Measurements from ENCODE around the gene EOLA1.
"Not testable (repeated sequence)": the region's sequence is repeated elsewhere in the genome, so short reads cannot be mapped to it uniquely, and the experiment has no call there.

The EOLA1 gene

GRCh38 chrX:149546962-149547361 lies 6.2 kb downstream of the EOLA1 start:
- not testable (repeated sequence) for DNase-seq

- not testable (repeated sequence) for DNase-seq
Observed at GRCh38 chrX:149547782-149548181, 7.0 kb downstream of the EOLA1 start.

GRCh38 chrX:149549701-149550100 lies 8.9 kb downstream of the EOLA1 start, which contains the start of gene HSFX3:
HSFX3 (minus strand) TSS chrX:149549924; CDS start chrX:149549852, 72 bp downstream.
- DNase-seq: not testable (repeated sequence)

- not testable (repeated sequence) for DNase-seq
Observed at GRCh38 chrX:149550454-149550853, 9.6 kb downstream of the EOLA1 start.

- DNase-seq: not testable (repeated sequence)
Observed at GRCh38 chrX:149551245-149551938, 10.6 kb downstream of the EOLA1 start.

GRCh38 chrX:149551939-149552248 lies 11.1 kb downstream of the EOLA1 start:
- DNase-seq: not testable (repeated sequence)

- not testable (repeated sequence) for DNase-seq
Observed at GRCh38 chrX:149555251-149555650, 14.4 kb downstream of the EOLA1 start.

GRCh38 chrX:149563359-149563758 lies 22.5 kb downstream of the EOLA1 start:
- DNase-seq: no peak

GRCh38 chrX:149567621-149568417 lies 27.0 kb downstream of the EOLA1 start:
- no peak for DNase-seq

- no peak for DNase-seq
Observed at GRCh38 chrX:149568701-149569296, 28.0 kb downstream of the EOLA1 start.

- no peak for DNase-seq
Observed at GRCh38 chrX:149569770-149570169, 29.0 kb downstream of the EOLA1 start.

- no peak for DNase-seq
Observed at GRCh38 chrX:149570668-149571067, 29.9 kb downstream of the EOLA1 start.

GRCh38 chrX:149571770-149572169 lies 31.0 kb downstream of the EOLA1 start:
- no peak for DNase-seq

GRCh38 chrX:149572743-149573142 lies 31.9 kb downstream of the EOLA1 start:
- DNase-seq: no peak

- not testable (repeated sequence) for DNase-seq
Observed at GRCh38 chrX:149573456-149573855, 32.6 kb downstream of the EOLA1 start.

- DNase-seq: not testable (repeated sequence)
Observed at GRCh38 chrX:149585631-149586030, 44.8 kb downstream of the EOLA1 start.

- DNase-seq: not testable (repeated sequence)
Observed at GRCh38 chrX:149587359-149587758, 46.5 kb downstream of the EOLA1 start, which contains the start of gene MAGEA9B. MAGEA9B (minus strand) TSS chrX:149587459; CDS start chrX:149583179, 4,280 bp downstream.

- DNase-seq: not testable (repeated sequence)
Observed at GRCh38 chrX:149590993-149591392, 50.2 kb downstream of the EOLA1 start.

- DNase-seq: not testable (repeated sequence)
Observed at GRCh38 chrX:149595214-149595613, 54.4 kb downstream of the EOLA1 start, which contains the start of gene HSFX2. HSFX2 (minus strand) TSS chrX:149595314; CDS start chrX:149594700, 614 bp downstream.

- not testable (repeated sequence) for DNase-seq
Observed at GRCh38 chrX:149595943-149596342, 55.1 kb downstream of the EOLA1 start.
